GM18907 (cell line): Measurements from ENCODE around the gene ATP4A.

ENCODE experiments used
- ATAC-seq: cut with Tn5 transposase; IDR thresholded peaks from one replicate; pipeline ENCODE4 v1.9.1; 2021; ENCODE audit warnings: mild to moderate bottlenecking, moderate library complexity; ENCODE audit not compliant: unreplicated experiment

ATP4A gene

DNA sequence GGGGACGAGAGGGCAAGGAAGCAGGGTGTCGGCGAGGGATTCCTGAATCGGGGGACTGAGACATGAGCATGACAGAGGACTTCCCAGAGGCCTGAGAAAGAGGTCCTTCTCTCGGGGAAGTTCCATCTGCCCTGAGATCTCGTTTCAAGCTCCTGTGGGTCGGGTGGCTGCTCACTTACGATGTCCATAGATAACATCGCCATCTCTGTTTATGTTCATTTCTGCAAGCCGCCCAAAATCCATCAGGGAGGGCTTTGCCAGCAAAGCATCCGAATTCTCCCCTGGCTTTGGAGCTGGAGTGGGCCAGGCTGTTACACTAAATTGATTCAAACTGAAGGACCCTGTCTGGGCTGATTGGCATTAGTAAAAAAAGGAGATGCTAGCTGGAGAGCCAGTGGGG is 55.9 kb downstream of the ATP4A start:
- no peak for ATAC-seq

DNA sequence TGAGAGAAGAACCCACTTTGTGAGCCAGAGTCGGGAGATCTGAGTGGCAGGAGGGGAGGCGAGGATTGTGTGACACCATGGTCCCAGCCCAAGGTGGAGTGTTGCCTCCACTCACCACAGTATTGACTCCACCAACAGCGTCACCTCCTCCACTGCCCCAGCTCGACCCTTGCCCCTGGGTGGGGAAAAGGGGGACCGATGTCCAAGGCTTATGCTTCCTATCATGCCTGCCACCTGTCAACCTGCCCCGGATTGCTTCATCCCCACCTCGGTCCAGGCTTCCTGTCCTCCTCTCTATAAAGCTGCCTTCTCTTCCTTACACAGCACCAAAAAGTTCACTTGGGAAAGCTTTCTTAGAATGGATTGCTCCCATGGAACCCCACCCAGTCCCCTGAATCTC is 57.4 kb downstream of the ATP4A start:
- ATAC-seq = no peak

DNA sequence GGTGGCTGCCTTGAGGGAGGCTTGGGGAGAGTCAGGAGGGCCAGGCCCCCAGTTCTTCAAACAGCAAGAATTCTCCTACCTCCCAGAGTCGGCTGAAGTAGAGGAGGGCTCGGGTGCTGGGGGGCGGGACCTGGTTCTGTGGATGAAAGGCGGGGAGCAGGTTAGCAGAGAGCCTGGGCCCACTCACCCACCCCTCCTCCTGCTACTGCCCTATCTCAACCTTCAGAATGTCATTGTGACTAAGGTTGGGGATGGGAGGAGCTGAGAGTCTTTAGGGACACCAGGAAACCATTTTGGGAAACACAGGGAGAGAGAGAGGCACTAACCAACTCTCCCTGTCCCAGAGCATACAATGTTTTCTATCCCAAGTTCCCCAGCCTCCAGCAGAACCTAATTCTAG is 60.7 kb downstream of the ATP4A start:
- ATAC-seq = no peak

DNA sequence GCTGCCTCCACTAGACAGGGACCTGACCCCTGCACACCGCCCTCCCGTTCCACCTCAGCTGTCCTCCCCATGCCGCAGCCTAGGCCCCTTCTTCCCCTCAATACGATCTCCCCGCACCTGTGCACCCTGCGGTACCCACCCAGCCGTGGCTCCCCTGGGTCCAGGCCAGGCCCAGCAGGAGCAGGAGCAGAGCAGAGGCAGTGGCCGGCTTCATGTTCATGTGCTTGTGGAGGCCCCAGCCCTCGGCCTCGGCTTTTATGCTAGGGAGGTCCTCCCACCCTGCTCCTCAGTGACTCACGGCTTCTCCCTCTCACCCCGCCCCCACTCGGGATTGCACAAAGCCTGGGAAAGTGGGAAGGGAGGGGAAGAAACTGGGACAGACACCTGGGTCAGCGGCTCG is 61.8 kb downstream of the ATP4A start:
- no peak for ATAC-seq

DNA sequence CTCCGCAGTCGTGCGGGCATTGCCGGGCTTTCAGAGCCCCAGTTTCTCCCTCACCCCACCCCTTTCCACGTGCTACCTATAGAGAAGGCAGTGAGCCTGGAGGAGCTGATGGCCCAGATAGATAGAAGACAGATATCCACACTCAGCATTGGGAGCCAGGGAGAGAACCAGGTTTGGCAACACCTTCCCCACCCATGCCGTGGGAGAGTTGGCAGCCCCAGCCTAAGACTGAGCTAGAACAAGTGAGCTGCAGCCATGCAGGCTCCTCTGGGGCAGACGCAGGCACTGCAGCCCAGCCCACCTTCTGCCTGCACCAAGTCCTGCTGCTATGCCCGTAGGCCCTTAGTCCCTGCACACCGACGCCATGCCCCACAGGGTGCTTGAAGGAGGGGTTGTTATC is 62.8 kb downstream of the ATP4A start:
- no peak for ATAC-seq
